Esophagus squamous epithelium (tissue), 4 donors: Measurements from ENCODE around the gene MADD.

Experiments used
- CTCF ChIP-seq, 6 experiments: fragments of 450-650 bp in 4 of 6; fragments of 200-600 bp in 2 of 6; sonication (generic) in 2 of 6; IDR thresholded peaks; one replicate each; pipeline ENCODE4 v1.5.1; 2016 to 2019; ENCODE audit warnings: antibody characterized with exemption in 6 of 6, mild to moderate bottlenecking in 4 of 6, moderate library complexity in 4 of 6
- POLR2A ChIP-seq, 4 donors: fragments of 450-650 bp; IDR thresholded peaks; one replicate each; pipeline ENCODE4 v1.6.1; 2017; ENCODE audit warnings: antibody characterized with exemption in 4 of 4, mild to moderate bottlenecking in 4 of 4, moderate library complexity in 3 of 4

GRCh38 chr11:47326198-47326597 is 56.3 kb downstream of the MADD start:
- no peak for TF ChIP-seq CTCF (IDR thresholded peaks at IDR 0.05)
- no peak for TF ChIP-seq POLR2A (IDR thresholded peaks at IDR 0.05)
